ENCODE results near the gene WDR18.

The WDR18 gene

GRCh38 chr19:991932-992669 is 8.0 kb downstream of the WDR18 start:
- DNase-seq (ENCODE audit: low read depth) = no peak

- DNase-seq (ENCODE audit: low read depth) = no peak
These were observed 8.5 kb downstream of the WDR18 start for GRCh38 chr19:992670-993055.

GRCh38 chr19:993361-993830 is 9.3 kb downstream of the WDR18 start:
- no peak for DNase-seq (ENCODE audit: low read depth)

GRCh38 chr19:993831-994393 is 9.8 kb downstream of the WDR18 start:
- DNase-seq (ENCODE audit: low read depth) = no peak

GRCh38 chr19:994516-994915 is 10.4 kb downstream of the WDR18 start:
- DNase-seq (ENCODE audit: low read depth) = no peak

- DNase-seq (ENCODE audit: low read depth) = no peak
These were observed 11.1 kb downstream of the WDR18 start for GRCh38 chr19:995051-995827.

- DNase-seq (ENCODE audit: low read depth) = no peak
These were observed 12.1 kb downstream of the WDR18 start for GRCh38 chr19:996051-996838.

GRCh38 chr19:998064-998463 is 13.9 kb downstream of the WDR18 start:
- DNase-seq (ENCODE audit: low read depth) = no peak

- DNase-seq (ENCODE audit: low read depth) = no peak
These were observed 15.2 kb downstream of the WDR18 start for GRCh38 chr19:999379-999719.

- DNase-seq (ENCODE audit: low read depth) = peak; percentile 21
These were observed 15.9 kb downstream of the WDR18 start, which contains the start of gene GRIN3B for GRCh38 chr19:1000095-1000494. Gene GRIN3B, plus strand, starts transcription at chr19:1000419. Its CDS starts 19 bp downstream, at chr19:1000438.

GRCh38 chr19:1000591-1001537 is 16.7 kb downstream of the WDR18 start:
- DNase-seq (ENCODE audit: low read depth) = no peak

GRCh38 chr19:1001538-1002166 is 17.5 kb downstream of the WDR18 start:
- DNase-seq (ENCODE audit: low read depth) = no peak

GRCh38 chr19:1002600-1002999 is 18.5 kb downstream of the WDR18 start:
- no peak for DNase-seq (ENCODE audit: low read depth)

- no peak for DNase-seq (ENCODE audit: low read depth)
These were observed 19.1 kb downstream of the WDR18 start for GRCh38 chr19:1003283-1003682.

- DNase-seq (ENCODE audit: low read depth) = no peak
These were observed 20.2 kb downstream of the WDR18 start for GRCh38 chr19:1004204-1004802.

- no peak for DNase-seq (ENCODE audit: low read depth)
These were observed 20.9 kb downstream of the WDR18 start for GRCh38 chr19:1004803-1005664.

- no peak for DNase-seq (ENCODE audit: low read depth)
These were observed 22.7 kb downstream of the WDR18 start for GRCh38 chr19:1006711-1007398.

- DNase-seq (ENCODE audit: low read depth) = no peak
These were observed 23.5 kb downstream of the WDR18 start for GRCh38 chr19:1007399-1008251.
